K562 (cell line): ENCODE results near the gene CHN2. TPM values are rescaled to one million over a fixed set of nuclear protein-coding genes. Genes with fewer than 3 reads are reported as not detected.

Source experiments
- ATAC-seq: fragments of 200-7000 bp; cut with Tn5 transposase; 3 replicates; pipeline ENCODE4 v1.9.1; 2020; ENCODE audit warnings: moderate library complexity
- BruUV-seq: library from RNA; stranded (reverse); fragments of 400-500 nt; replicated peaks from 2 replicates; lab custom pipeline; 2021; lab: Mats Ljungman, UMichigan
- CTCF ChIA-PET: fragments of 300-600 bp; formaldehyde crosslinking; extraction: SDS; loops from one replicate; lab custom pipeline; 2021; ENCODE audit warnings: low intra/inter-chr PET ratio; lab: Yijun Ruan, JAX
- POLR2A ChIA-PET: fragments of 300-600, 350-650 bp; sonication (Branson Sonifier 250); formaldehyde crosslinking; extraction: SDS; loops from one replicate; lab custom pipeline; 2021; ENCODE audit warnings: antibody characterized with exemption, inconsistent platforms; lab: Yijun Ruan, JAX
- DNase-seq, 4 experiments: peaks; one replicate each; pipeline versions ENCODE4 v3.0.0 to v3.0.0-alpha.2; 2011 to 2018; ENCODE audit warnings: low spot score in 3 of 4, mixed read lengths in 3 of 4; ENCODE audit errors: extremely low read depth in 1 of 4
- FAIRE-seq: peaks from 2 replicates; lab custom pipeline; 2011; peaks lifted over from hg19 to GRCh38; lab: Jason Lieb, UNC
- H2AFZ ChIP-seq: 2 replicates; pipeline ENCODE4 v1.6.0; 2011; ENCODE audit warnings: low read depth, low read length, control low read depth, inconsistent platforms
- H3K27ac ChIP-seq: fragments of 200-600 bp; 3 replicates; pipeline ENCODE4 v1.8.0; 2011; ENCODE audit warnings: low read depth, mild to moderate bottlenecking, control low read depth, inconsistent platforms, low read length, moderate library complexity, mixed read lengths; ENCODE audit errors: extremely low read depth
- H3K27me3 ChIP-seq, 2 experiments: fragments of 300-600 bp in 1 of 2; 2 replicates in 1 of 2; 3 replicates in 1 of 2; pipeline versions ENCODE4 v1.6.0 to v1.8.0; 2011; ENCODE audit warnings: inconsistent platforms in 2 of 2, low read length in 2 of 2, mild to moderate bottlenecking in 1 of 2, mixed read lengths in 1 of 2, moderate library complexity in 1 of 2; ENCODE audit not compliant: control insufficient read depth in 2 of 2, insufficient read depth in 2 of 2
- H3K36me3 ChIP-seq: fragments of 300-600 bp; 3 replicates; pipeline ENCODE4 v1.8.0; 2011; ENCODE audit warnings: mild to moderate bottlenecking, low read length, inconsistent platforms; ENCODE audit not compliant: control insufficient read depth, insufficient read depth
- H3K4me1 ChIP-seq, 2 experiments: fragments of 200-600 bp in 1 of 2; replicated peaks in 1 of 2; 2 replicates in 1 of 2; 3 replicates in 1 of 2; pipeline versions ENCODE4 v1.5.1 to v1.8.0; 2011; ENCODE audit warnings: inconsistent platforms in 2 of 2, low read length in 2 of 2, mild to moderate bottlenecking in 1 of 2, mixed read lengths in 1 of 2, moderate library complexity in 1 of 2; ENCODE audit not compliant: control insufficient read depth in 2 of 2, insufficient read depth in 2 of 2
- H3K4me2 ChIP-seq: 2 replicates; pipeline ENCODE4 v1.6.1; 2011; ENCODE audit warnings: low read length, control low read depth, inconsistent platforms, mixed read lengths; ENCODE audit not compliant: insufficient read depth
- H3K4me3 ChIP-seq: fragments of 200-600 bp; sonication (generic), shearing (Covaris generic); 2 replicates; pipeline ENCODE4 v1.5.1; 2016; ENCODE audit warnings: control low read depth, inconsistent platforms
- H3K79me2 ChIP-seq: fragments of 200-600 bp; 3 replicates; pipeline ENCODE4 v1.8.0; 2011; ENCODE audit warnings: low read length, inconsistent platforms; ENCODE audit not compliant: control insufficient read depth, insufficient read depth
- H3K9ac ChIP-seq, 2 experiments: 2 replicates each; pipeline versions ENCODE4 v1.6.0 to v1.6.1; 2011; ENCODE audit warnings: low read depth in 2 of 2, low read length in 2 of 2, control low read depth in 1 of 2, inconsistent platforms in 1 of 2, mild to moderate bottlenecking in 1 of 2, mixed read lengths in 1 of 2; ENCODE audit not compliant: insufficient read depth in 1 of 2
- H3K9me1 ChIP-seq: one replicate; pipeline ENCODE4 v1.6.0; 2011; ENCODE audit warnings: inconsistent platforms, mild to moderate bottlenecking, low read length, moderate library complexity; ENCODE audit not compliant: control insufficient read depth, insufficient read depth
- H3K9me3 ChIP-seq: replicated peaks from 2 replicates; pipeline ENCODE4 v1.5.1; 2011; ENCODE audit warnings: low read depth, low read length, inconsistent platforms; ENCODE audit not compliant: control insufficient read depth, insufficient read depth
- H4K20me1 ChIP-seq: replicated peaks from 2 replicates; pipeline ENCODE4 v1.6.1; 2011; ENCODE audit warnings: low read length, inconsistent platforms, mixed read lengths; ENCODE audit not compliant: control insufficient read depth, insufficient read depth
- JUND ChIP-seq, 2 experiments: IDR thresholded peaks; 2 replicates in 1 of 2; 3 replicates in 1 of 2; pipeline ENCODE4 v1.6.1; 2011; ENCODE audit warnings: borderline replicate concordance in 2 of 2, low read depth in 2 of 2, low read length in 2 of 2, improper control_type of control experiment in 1 of 2, missing biosample characterization in 1 of 2, missing genetic modification characterization in 1 of 2, missing genetic modification reagents in 1 of 2
- OTX1 ChIP-seq: fragments of 450-650 bp; formaldehyde crosslinking; IDR thresholded peaks from 2 replicates; pipeline ENCODE4 v1.4.0; 2022; ENCODE audit warnings: mild to moderate bottlenecking
- PHF21A ChIP-seq: fragments of 450-650 bp; IDR thresholded peaks from 2 replicates; pipeline ENCODE4 v1.6.1; 2017; ENCODE audit warnings: low read depth, borderline replicate concordance
- RFX5 ChIP-seq: IDR thresholded peaks from 2 replicates; pipeline ENCODE4 v1.6.1; 2011; ENCODE audit warnings: low read depth, mild to moderate bottlenecking, improper control_type of control experiment, low read length
- U2AF2 ChIP-seq: fragments of 200-400 bp; formaldehyde crosslinking; optimal IDR thresholded peaks from 2 replicates; pipeline ENCODE3; 2017; ENCODE audit warnings: low read depth, mild to moderate bottlenecking, low read length
- ZNF274 ChIP-seq: IDR thresholded peaks from 2 replicates; pipeline ENCODE4 v1.6.1; 2011; ENCODE audit warnings: low read depth, mild to moderate bottlenecking, low read length, moderate library complexity, borderline replicate concordance
- ZNF3 ChIP-seq: fragments of 250-450 bp; sonication (Bioruptor Pico); IDR thresholded peaks from 2 replicates; pipeline ENCODE4 v1.5.0; 2021; ENCODE audit warnings: mild to moderate bottlenecking, moderate library complexity
- ZNF778 ChIP-seq: fragments of 450-650 bp; formaldehyde crosslinking; IDR thresholded peaks from 2 replicates; pipeline ENCODE4 v1.4.0; 2020; ENCODE audit warnings: mild to moderate bottlenecking, moderate library complexity
- WGBS: fragments of 100-300 bp; shearing (Covaris generic); methylation state at CpG from one replicate; pipeline ENCODE4 v1.1.6; 2016; ENCODE audit warnings: low coverage, mixed read lengths; ENCODE audit not compliant: insufficient coverage; ENCODE audit errors: missing lambda C conversion rate; 5-methylcytosine and 5-hydroxymethylcytosine counted together
- in situ Hi-C: fragments of 300-500 bp; cut with MboI; formaldehyde crosslinking; loops from 4 replicates; pipeline ENCODE4 v1.15.0; 2018; ENCODE audit warnings: inconsistent platforms, mixed read lengths
- intact Hi-C: fragments of 100-400 bp; cut with micrococcal nuclease; formaldehyde crosslinking; loops from 2 replicates; pipeline ENCODE4 v1.14.2; 2022
- polyA plus RNA-seq, 8 experiments: library from polyadenylated mRNA; depleted of rRNA in 4 of 8; stranded (reverse) in 5 of 8; unstranded in 3 of 8; fragments of >200 nt; fragmentation: Nextera tagmentation in 2 of 8; fragmentation: Illumina TruSeq in 1 of 8; extraction: Ambion mirVana in 2 of 8; extraction: Trizol in 1 of 8; gene quantifications; 2 replicates each; pipeline versions ENCODE4 v1.2.1 to v1.2.3, GENCODE V29; 2011 to 2014; ENCODE audit warnings: inconsistent platforms in 1 of 8, missing spikeins in 1 of 8
- total RNA-seq, 7 experiments: library from RNA; depleted of rRNA in 6 of 7; stranded (reverse); fragments of >200 nt in 6 of 7; fragmentation: Illumina TruSeq in 2 of 7; extraction: Trizol in 2 of 7; gene quantifications; 2 replicates each; pipeline versions ENCODE4 v1.2.1 to v1.2.3, GENCODE V29; 2011 to 2021; ENCODE audit warnings: low replicate concordance in 1 of 7

Gene CHN2
- total and polyA plus RNA-seq, 9 of the 15 experiments (the other 6 are each of a cell fraction or from before 2014, with no cell fraction given): 0.12 to 2.1 (median 0.31) TPM; not detected in 1

GRCh38 chr7:29302666-29303395 lies 108.3 kb downstream of the CHN2 start:
- no peaks in the 10 kb centered on the region for H3K9me3 ChIP-seq
- in situ Hi-C loops (no loop called here), intact Hi-C loops (no loop called here)
- TF ChIP-seq ZNF274 (no peak), ZNF3 (CRISPR knock-in tag) (no peak), JUND (IDR thresholded peaks at IDR 0.05; ENCODE audit: borderline replicate concordance, low read depth, low read length) (no peak), JUND (tag; IDR thresholded peaks at IDR 0.05; ENCODE audit: borderline replicate concordance, low read depth, low read length) (no peak), U2AF2 (no peak), RFX5 (no peak), PHF21A (no peak), ZNF778 (CRISPR knock-in tag) (no peak), OTX1 (CRISPR knock-in tag) (no peak)
- no peak overlapping the region for H2AFZ ChIP-seq
- no peaks in the 10 kb centered on the region for H3K79me2 ChIP-seq
- no peak for DNase-seq
- ATAC-seq: no peak
- ChIA-PET POLR2A (interaction anchor here (0.7 kb wide), 1 partner anchor 113 kb away, joined by 3 read pairs; no protein-coding TSS in a partner anchor), CTCF (no interaction called here)
- FAIRE-seq: no peak
- no peak overlapping the region for H3K4me3 ChIP-seq
- H3K36me3 ChIP-seq: no peaks in the 10 kb centered on the region
- H4K20me1 ChIP-seq: no peaks in the 10 kb centered on the region
- H3K9ac ChIP-seq: no peak overlapping the region
- no TSS peak for BruUV-seq
- WGBS: 3% methylated on average over 12 of the region's 12 CpGs
- H3K4me1 ChIP-seq: no peaks in the 10 kb centered on the region
- H3K27ac ChIP-seq: no peak overlapping the region
- H3K9me1 ChIP-seq: no peaks in the 10 kb centered on the region
- peaks cover 2 to 10% of the 10 kb centered on the region in 2 experiments; a peak in 1 of 5 replicates for H3K27me3 ChIP-seq
- H3K4me2 ChIP-seq: no peak overlapping the region
